Measurements from ENCODE around the gene CRABP2. TPM values are rescaled to one million over a fixed set of nuclear protein-coding genes. Genes with fewer than 3 reads are reported as not detected.

CRABP2 gene
- total RNA-seq, 2 donors from 2014 or later: 0.67 to 2.5 TPM

DNA sequence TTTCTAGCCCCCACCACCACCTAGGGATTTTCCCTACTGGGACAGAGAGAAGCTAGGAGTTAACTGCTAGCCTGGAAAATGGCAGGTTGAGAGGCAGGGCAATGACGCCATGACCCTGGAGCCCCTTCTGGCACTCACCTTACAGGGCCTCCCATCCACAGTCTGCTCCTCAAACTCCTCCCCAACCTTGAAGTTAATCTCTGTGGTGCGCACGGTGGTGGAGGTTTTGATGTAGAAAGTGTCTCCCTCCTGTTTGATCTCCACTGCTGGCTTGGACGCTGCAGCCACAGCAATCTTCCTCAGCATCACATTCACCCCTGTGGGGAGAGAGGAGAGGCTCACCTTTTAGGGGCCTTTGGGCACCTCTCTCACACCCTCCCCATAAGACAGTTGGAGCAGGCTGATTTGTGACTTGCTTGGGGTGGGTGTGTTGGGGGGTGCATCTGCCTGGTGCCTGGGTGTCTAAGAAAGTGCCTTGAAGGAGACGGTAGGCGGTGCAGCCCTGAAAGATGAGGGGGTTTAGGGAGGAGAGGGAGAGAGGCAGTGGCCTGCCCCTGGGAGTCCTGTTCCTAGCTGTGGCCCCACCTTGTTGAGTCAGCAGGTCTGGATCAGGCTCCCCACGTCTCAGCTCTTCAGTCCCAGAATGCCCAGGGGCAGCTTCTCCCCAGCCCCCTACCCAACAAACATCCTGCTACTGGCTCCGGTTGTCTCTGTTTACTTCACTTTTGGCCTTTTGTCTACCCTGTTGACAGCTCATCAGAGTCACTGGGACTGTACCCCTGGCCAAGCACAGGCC is 4.4 kb downstream of the CRABP2 start:
- no peaks in the 10 kb centered on the region for H3K9me3 ChIP-seq
- peaks cover 0 to 5% of the 10 kb centered on the region in 2 donors for H3K27me3 ChIP-seq
- TF ChIP-seq, protein P1, sequence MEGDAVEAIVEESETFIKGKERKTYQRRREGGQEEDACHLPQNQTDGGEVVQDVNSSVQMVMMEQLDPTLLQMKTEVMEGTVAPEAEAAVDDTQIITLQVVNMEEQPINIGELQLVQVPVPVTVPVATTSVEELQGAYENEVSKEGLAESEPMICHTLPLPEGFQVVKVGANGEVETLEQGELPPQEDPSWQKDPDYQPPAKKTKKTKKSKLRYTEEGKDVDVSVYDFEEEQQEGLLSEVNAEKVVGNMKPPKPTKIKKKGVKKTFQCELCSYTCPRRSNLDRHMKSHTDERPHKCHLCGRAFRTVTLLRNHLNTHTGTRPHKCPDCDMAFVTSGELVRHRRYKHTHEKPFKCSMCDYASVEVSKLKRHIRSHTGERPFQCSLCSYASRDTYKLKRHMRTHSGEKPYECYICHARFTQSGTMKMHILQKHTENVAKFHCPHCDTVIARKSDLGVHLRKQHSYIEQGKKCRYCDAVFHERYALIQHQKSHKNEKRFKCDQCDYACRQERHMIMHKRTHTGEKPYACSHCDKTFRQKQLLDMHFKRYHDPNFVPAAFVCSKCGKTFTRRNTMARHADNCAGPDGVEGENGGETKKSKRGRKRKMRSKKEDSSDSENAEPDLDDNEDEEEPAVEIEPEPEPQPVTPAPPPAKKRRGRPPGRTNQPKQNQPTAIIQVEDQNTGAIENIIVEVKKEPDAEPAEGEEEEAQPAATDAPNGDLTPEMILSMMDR (IDR thresholded peaks at IDR 0.05): no peak
- no peak overlapping the region for H3K27ac ChIP-seq
- peaks cover 0 to 19% of the 10 kb centered on the region in 2 donors for H3K4me1 ChIP-seq
- H3K36me3 ChIP-seq: no peaks in the 10 kb centered on the region
- DNase-seq (ENCODE audit: low spot score): no peak
- no peak overlapping the region for H3K4me3 ChIP-seq

DNA sequence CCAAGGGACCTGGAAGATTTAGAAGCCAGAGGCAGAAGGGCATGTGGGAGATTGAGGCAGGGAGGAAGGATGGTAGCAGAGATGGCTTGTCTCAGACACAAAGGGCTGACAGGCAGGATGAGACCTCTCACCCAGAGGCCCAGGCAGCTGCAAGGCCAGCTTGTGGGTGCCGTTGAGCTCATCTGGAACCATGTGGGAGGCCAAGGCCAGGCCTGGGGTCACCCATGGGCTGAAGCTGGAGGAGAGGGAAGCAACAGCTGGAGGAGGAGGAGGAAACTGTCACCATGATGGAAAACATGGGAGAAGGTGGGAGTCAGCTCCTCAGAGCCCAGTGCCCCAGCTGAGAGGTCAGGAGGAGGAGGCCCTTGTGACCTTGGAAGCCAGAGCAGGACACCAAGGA is 6.4 kb downstream of the CRABP2 start:
- Histone ChIP-seq H3K27me3 (peaks cover 0 to 5% of the 10 kb centered on the region in 2 donors), H3K27ac (no peak overlapping the region)
- no peak for DNase-seq (ENCODE audit: low spot score)

DNA sequence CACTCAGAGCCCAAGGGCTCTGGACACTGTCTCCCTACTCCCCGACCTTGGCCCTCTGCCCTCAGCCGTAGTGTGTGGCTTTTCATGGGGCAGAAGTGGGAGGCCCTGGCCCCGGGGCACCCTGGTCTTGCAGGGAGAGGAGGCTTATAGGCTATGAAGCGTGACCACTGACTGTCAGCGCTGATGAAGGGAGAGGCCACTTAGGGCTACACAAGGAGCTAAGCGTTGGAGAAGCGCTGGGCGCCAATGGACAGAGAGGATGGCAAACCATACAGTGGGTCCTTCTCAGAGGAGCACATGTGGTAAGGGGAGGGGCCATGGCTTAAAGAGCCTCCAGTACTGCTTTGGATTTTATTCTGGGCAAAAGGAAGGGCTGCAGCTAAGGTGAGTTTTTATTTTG is 7.9 kb downstream of the CRABP2 start:
- Histone ChIP-seq H3K27me3 (peaks cover 0 to 5% of the 10 kb centered on the region in 2 donors), H3K4me1 (peaks cover 0 to 5% of the 10 kb centered on the region in 2 donors), H3K9me3 (no peaks in the 10 kb centered on the region), H3K36me3 (no peaks in the 10 kb centered on the region), H3K27ac (no peak overlapping the region), H3K4me3 (no peak overlapping the region)
- TF ChIP-seq, protein P1 (IDR thresholded peaks at IDR 0.05): no peak
- no peak for DNase-seq (ENCODE audit: low spot score)

More for the DNA sequence above, 6.4 kb downstream of the CRABP2 start:
- TF ChIP-seq, protein P1 (IDR thresholded peaks at IDR 0.05): no peak
- H3K9me3 ChIP-seq: no peaks in the 10 kb centered on the region
- no peak overlapping the region for H3K4me3 ChIP-seq
- no peaks in the 10 kb centered on the region for H3K4me1 ChIP-seq
- H3K36me3 ChIP-seq: no peaks in the 10 kb centered on the region

DNA sequence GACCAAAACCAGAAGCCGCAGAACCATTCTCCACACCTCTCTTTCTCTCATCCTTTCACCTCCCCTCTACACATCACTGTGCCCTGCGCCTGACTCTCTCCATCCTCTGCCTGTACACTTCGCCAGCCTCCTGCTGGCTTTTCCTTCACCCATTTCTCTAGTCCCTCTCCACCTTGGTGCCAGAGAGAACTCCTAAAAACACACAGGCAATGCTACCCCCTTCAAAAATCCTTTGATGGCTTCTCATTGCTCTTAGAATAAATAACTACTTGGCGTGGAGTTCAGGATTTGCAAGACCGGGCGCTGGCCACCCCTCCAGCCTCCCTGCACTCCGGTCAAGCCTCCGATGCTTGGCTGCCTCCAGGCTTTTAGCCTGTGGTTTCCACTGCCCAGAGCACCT is 8.6 kb downstream of the CRABP2 start:
- peaks cover 0 to 5% of the 10 kb centered on the region in 2 donors for H3K27me3 ChIP-seq
- H3K4me3 ChIP-seq: no peak overlapping the region
- DNase-seq (ENCODE audit: low spot score): no peak
- no peak overlapping the region for H3K27ac ChIP-seq
- H3K4me1 ChIP-seq: peaks cover 0 to 11% of the 10 kb centered on the region in 2 donors
- TF ChIP-seq, protein P1 (IDR thresholded peaks at IDR 0.05): no peak
- no peaks in the 10 kb centered on the region for H3K9me3 ChIP-seq
- no peaks in the 10 kb centered on the region for H3K36me3 ChIP-seq

DNA sequence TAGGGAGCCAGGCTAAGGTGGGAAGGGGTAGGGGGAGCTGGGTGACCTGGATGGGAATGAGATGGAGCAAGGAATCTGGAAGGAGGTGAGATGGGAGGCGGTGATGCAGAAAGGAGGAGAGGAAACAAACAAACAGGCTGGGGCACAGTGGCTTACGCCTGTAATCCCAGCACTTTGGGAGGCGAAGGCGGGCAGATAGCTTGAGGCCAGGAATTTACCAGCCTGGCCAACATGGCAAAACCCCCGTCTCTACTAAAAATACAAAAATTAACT is 10.8 kb downstream of the CRABP2 start:
- Histone ChIP-seq H3K27ac (no peak overlapping the region), H3K9me3 (no peaks in the 10 kb centered on the region), H3K36me3 (no peaks in the 10 kb centered on the region), H3K4me1 (peaks cover 0 to 16% of the 10 kb centered on the region in 2 donors), H3K27me3 (peaks cover 0 to 5% of the 10 kb centered on the region in 2 donors), H3K4me3 (no peak overlapping the region)
- TF ChIP-seq, protein P1 (IDR thresholded peaks at IDR 0.05): no peak
- DNase-seq (ENCODE audit: low spot score): no peak

Data from right atrium auricular region (tissue), 2 donors.